GM12865 (cell line): Measurements from ENCODE around the gene ARHGAP30.
A peak's percentile ranks its signal among the peaks of the same experiment; 100 is the strongest.
"Not testable (repeated sequence)": the region's sequence is repeated elsewhere in the genome, so short reads cannot be mapped to it uniquely, and the experiment has no call there.

Source experiments
- DNase-seq: peaks from one replicate; pipeline ENCODE4 v3.0.0; 2010; ENCODE audit warnings: low read depth
- H3K4me3 ChIP-seq: 2 replicates; pipeline ENCODE4 v1.5.1; 2011; ENCODE audit warnings: mild to moderate bottlenecking, low read depth, low read length, control low read depth
- TF ChIP-seq, protein P1 (sequence below): IDR thresholded peaks from 2 replicates; pipeline ENCODE4 v1.5.1; 2011; ENCODE audit warnings: low read length, control low read depth, low read depth, inconsistent platforms; ENCODE audit not compliant: insufficient read depth; ENCODE audit errors: missing control alignments

Gene ARHGAP30

DNA sequence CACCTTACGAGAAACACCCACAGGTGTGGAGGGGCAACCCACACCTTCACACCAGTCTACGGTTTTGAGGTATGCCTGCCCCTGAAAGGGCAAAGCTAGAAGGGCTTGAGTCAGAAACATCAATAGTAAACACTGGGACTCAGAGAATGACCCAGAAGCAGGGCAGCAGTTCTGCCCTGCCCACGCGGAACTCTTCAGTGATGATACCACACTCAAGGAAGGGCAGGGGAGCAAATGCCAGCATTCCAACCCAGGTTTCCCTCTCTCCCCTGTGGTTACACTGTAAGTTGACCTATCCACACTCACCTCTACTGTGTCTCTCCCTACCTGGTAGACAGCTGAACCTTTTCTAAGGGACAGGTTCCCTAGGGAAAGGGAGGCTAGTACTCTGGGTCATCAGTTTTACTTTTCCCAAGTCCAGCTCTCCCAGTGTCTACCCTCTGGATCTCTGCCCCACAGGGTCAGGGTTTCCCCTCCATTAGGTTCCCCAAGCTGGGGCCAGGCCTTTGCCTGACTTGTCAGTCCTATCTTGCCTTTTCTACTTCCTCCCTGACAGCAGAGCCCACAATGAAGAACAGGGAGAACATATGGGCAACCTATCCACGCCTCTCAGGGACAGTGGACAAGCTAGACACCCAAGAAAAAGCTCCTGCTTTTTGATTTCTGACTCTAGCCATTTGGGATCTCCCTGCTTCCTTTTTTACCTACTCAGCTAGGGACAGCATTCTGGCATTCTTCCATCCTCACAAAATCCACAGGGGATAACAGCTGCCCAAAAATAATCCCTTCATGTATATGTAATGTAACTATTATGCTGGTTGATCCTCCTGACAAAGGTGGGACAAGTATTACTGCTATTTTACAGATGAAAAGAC lies 51.7 kb downstream of the ARHGAP30 start:
- no peak overlapping the region for H3K4me3 ChIP-seq
- TF ChIP-seq, protein P1, sequence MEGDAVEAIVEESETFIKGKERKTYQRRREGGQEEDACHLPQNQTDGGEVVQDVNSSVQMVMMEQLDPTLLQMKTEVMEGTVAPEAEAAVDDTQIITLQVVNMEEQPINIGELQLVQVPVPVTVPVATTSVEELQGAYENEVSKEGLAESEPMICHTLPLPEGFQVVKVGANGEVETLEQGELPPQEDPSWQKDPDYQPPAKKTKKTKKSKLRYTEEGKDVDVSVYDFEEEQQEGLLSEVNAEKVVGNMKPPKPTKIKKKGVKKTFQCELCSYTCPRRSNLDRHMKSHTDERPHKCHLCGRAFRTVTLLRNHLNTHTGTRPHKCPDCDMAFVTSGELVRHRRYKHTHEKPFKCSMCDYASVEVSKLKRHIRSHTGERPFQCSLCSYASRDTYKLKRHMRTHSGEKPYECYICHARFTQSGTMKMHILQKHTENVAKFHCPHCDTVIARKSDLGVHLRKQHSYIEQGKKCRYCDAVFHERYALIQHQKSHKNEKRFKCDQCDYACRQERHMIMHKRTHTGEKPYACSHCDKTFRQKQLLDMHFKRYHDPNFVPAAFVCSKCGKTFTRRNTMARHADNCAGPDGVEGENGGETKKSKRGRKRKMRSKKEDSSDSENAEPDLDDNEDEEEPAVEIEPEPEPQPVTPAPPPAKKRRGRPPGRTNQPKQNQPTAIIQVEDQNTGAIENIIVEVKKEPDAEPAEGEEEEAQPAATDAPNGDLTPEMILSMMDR, result no peak
- DNase-seq, result no peak

DNA sequence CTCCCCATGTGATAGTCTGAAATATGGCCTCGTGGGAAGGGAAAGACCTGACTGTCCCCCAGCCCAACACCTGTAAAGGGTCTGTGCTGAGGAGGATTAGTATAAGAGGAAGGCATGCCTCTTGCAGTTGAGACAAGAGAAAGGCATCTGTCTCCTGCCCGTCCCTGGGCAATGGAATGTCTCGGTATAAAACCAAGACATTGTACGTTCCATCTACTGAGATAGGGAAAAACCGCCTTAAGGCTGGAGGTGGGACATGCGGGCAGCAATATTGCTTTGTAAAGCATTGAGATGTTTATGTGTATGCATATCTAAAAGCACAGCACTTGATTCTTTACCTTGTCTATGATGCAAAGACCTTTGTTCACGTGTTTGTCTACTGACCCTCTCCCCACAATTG lies 52.5 kb downstream of the ARHGAP30 start:
- H3K4me3 ChIP-seq, DNase-seq: not testable (repeated sequence)

DNA sequence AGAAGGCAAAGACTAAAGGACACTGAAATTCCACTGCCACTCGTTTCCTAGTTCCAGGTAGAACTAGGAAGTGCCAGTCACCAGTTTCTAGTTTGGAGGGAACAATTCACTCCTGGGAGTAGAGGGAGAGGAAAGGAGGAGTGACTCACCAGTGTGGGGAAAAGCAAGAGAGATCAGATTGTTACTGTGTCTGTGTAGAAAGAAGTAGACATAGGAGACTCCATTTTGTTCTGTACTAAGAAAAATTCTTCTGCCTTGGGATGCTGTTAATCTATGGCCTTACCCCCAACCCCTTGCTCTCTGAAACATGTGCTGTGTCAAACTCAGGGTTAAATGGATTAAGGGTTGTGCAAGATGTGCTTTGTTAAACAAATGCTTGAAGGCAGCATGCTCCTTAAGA lies 53.0 kb downstream of the ARHGAP30 start:
- not testable (repeated sequence) for H3K4me3 ChIP-seq, DNase-seq

DNA sequence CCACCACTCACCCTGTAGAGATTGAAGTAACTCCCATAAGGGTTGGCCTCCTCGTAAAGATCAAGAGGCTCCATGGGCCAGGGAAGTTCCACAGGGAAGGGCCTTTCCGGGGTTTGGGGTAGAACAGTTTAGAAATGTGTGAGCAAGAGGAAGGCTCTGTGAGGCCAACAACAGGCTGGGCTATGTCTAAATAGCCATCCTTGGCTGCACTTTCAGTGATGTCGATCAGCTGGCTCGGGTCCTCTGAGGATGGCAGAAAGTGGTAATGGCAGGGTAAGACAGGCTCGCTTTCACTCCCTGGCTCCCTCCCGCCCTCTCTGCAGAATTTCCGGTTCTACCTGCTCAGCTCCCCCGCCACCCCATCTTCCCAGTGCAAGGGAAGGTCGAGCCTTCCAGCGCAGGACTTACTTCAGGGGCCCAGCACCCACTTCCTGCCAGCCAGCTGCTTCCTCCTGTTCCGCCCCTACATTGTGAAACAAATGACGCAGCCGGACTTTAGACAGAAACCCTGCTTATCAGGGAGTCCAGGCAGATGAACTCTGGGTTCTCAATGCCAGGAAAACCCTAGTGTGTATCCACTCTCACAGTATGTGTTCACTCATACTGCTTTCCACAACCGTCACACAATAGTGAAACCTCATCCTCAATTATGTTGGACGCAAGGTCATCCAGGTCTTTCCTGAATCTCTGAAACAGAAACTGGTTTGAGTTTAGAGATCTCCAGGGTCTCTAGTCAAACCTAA lies 56.0 kb downstream of the ARHGAP30 start:
- TF ChIP-seq, protein P1, result no peak
- DNase-seq, result peak; percentile 95
- peak overlapping the region; percentile 62 for H3K4me3 ChIP-seq

DNA sequence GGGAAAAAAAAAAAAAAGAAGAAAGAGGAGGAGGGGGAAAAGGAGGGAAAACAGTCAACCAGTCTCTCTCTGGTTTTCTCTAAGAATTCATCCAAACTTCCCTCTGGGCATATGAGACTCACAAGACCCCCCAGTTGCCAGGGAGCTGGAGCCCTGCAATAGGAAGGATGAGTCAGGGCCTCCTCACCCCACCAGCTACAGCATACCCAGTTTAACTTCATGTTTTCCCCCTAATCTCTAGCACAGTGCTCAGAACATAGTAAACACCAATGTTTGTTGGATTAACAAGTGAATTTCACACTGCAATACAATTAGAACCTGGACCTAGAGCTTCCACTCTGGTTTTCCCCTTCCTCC lies 56.6 kb downstream of the ARHGAP30 start:
- H3K4me3 ChIP-seq, result peak overlapping the region; percentile 62
- no peak for DNase-seq
- TF ChIP-seq, protein P1, result no peak

DNA sequence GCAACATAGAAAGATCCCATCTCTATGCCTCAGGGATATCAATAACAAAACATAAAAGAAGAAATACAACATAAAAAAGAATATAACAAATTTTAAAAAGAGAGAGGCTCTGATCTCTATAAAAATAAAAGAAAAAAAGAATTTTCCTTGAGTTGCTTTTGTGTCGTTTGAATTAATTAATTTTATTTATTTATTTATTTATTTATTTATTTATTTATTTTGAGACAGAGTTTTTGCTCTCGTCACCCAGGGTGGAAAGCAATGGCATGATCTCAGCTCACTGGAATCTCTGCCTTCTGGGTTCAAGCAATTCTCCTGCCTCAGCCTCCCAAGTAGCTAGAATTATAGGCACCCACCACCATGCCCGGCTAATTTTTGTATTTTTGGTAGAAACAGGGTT lies 57.3 kb downstream of the ARHGAP30 start:
- TF ChIP-seq, protein P1, result no peak
- no peak for DNase-seq
- H3K4me3 ChIP-seq, result no peak overlapping the region

DNA sequence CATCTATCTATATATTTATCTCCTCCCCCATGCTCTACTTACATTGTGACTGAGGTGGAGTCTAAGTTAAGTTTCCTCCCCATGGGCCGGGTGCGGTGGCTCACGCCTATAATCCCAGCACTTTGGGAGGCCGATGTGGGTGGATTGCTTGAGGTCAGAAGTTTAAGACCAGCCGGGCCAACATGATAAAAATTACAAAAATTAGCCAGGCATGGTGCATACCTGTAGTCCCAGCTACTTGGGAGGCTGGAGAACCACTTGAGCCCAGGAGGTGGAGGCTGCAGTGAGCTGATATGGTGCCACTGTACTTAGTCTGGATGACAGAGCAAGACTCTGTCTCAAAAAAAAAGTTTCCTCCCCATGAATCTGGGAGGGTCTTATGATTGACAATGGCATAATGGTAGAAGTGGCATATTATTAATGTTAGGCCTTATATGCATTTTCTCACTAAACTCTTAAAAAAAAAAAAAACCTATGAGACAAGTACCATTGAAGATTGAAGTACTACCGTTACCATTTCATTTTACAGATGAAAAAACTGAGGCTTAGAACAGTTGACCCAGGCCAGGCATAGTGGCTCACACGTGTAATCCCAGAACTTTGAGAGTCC lies 60.0 kb downstream of the ARHGAP30 start:
- TF ChIP-seq, protein P1, result no peak
- no peak for DNase-seq
- no peak overlapping the region for H3K4me3 ChIP-seq
